GM18909 (cell line): Measurements from ENCODE around the gene IQSEC3.
A peak's percentile ranks its signal among the peaks of the same experiment; 100 is the strongest.
"Not testable (repeated sequence)": the region's sequence is repeated elsewhere in the genome, so short reads cannot be mapped to it uniquely, and the experiment has no call there.

ENCODE experiments used
- ATAC-seq: cut with Tn5 transposase; IDR thresholded peaks from one replicate; pipeline ENCODE4 v1.9.1; 2021; ENCODE audit warnings: mild to moderate bottlenecking; ENCODE audit not compliant: unreplicated experiment, poor library complexity

The IQSEC3 gene

DNA sequence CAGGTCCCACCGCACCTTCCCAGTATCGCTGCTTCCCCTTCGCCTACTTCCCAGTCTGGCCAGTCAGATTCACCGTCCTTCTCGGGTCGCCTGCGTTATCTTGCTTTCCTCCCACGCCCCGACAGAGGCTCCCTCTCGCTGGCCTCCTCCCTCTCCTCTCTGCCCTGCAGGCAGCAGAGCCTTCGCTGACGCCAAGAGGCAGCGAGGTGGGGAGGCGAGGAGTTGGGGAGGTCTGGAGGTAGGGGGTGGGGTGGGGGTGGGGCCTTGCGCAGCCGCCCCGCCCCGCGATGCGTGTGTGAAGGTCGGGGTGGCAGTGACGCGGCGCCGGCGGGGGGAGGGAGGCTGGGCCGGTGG is at the start of gene IQSEC3:
Gene IQSEC3, plus strand, starts transcription at position 340 of the 354 bp plus-strand sequence. CDS start 116 bp downstream, outside the sequence.
- not testable (repeated sequence) for ATAC-seq

DNA sequence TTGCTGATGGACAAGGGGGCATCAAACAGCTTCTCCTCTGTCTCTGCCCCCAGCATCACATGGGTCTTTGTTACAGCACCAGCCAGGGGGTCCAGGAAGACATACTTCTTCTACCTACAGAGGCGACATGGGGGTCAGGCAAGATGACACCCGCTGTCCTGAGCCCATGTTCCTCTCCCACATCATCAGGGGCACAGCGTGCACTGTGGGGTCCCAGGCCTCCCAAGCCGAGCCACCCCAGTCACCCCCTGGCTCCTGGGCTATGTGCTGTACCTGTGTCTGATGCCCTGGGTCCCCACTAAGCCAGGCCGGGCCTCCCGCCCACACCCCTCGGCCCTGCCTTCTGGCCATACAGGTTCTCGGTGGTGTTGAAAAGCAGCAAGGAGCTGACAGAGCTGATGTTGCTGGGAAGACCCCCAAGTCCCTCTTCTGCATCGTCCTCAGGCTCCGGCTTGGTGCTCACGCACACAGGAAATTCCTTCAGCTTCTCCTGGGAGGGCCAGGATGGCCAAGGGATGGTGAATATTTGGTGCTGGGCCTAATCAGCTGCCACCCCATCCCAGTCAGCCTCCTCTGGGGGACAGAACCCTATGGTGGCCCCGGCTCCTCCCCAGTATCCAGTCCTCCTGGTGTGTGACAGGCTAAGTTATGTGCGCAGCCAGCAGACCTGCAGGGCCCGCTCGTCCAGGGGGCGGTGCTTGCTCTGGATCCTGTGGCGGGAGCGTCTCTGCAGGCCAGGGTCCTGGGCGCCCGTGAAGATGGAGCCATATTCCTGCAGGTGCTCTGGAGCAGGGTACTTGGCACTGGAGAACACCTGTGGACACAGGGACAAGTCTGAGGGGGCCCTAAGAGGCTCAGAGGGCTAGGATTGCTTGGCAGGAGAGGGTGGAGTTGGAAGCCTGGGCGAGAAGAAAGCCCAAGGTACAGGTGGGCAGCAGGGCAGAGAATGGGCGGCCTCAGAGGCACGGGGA is 48.9 kb upstream of the IQSEC3 start:
- not testable (repeated sequence) for ATAC-seq

DNA sequence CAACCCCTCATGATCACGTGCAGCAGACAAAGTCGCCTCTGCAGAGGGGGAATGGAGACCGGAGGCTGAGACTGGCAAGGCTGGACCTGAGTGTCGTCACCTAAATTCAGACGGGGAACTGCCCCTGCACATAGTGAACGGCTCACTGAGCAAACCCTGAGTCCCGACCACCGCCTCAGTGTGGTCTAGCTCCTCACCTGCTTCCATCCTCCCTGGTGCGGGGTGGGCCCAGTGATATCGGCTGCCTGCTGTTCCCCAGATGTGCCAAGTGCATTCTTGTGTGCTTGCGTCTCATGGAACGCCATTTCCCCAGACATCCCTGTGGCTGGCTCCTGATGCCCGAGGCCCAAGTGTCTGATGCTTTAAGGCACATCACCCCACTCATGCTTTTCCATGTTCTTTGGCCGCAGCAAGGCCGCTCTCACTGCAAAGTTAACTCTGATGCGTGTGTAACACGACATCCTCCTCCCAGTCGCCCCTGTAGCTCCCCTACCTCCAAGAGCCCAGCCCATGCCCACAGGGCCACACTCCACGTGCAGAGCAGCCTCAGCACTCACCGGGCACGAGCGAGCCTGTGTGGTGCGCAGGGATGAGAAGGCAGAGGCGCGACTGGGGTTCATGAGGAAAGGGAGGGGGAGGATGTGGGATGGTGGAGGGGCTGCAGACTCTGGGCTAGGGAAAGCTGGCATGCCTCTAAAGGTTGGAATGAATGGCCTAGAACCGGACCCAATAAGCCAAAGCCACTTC is 47.6 kb upstream of the IQSEC3 start:
- not testable (repeated sequence) for ATAC-seq

DNA sequence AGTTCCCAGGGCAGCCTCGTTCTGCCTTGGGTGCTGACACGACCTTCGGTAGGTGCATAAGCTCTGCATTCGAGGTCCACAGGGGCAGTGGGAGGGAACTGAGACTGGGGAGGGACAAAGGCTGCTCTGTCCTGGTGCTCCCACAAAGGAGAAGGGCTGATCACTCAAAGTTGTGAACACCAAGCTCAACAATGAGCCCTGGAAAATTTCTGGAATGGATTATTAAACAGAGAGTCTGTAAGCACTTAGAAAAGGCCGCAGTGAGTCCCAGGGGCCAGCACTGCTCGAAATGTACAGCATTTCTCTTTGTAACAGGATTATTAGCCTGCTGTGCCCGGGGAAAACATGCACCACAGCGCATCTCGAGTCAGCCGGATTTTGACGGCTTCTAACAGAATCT is 46.7 kb upstream of the IQSEC3 start:
- not testable (repeated sequence) for ATAC-seq

DNA sequence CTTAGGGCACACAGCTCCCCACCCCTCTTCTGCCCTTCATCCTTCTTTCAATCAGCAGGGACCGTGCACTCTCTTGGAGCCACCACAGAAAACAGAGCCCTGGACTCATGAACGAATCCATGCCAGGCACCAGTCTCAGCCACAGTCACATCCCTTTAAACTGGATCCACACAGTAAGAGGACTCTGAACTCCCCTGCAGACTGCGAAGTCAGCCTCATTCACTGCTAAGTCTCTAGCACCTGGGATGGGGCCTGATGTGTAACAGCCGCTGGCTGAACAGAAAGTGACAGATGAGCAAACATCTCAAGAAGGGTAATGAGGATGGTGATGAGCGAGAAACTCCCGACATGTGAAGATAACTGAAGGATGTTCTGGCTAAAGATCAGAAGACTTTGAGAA is 45.8 kb upstream of the IQSEC3 start:
- ATAC-seq, result peak; percentile 14

DNA sequence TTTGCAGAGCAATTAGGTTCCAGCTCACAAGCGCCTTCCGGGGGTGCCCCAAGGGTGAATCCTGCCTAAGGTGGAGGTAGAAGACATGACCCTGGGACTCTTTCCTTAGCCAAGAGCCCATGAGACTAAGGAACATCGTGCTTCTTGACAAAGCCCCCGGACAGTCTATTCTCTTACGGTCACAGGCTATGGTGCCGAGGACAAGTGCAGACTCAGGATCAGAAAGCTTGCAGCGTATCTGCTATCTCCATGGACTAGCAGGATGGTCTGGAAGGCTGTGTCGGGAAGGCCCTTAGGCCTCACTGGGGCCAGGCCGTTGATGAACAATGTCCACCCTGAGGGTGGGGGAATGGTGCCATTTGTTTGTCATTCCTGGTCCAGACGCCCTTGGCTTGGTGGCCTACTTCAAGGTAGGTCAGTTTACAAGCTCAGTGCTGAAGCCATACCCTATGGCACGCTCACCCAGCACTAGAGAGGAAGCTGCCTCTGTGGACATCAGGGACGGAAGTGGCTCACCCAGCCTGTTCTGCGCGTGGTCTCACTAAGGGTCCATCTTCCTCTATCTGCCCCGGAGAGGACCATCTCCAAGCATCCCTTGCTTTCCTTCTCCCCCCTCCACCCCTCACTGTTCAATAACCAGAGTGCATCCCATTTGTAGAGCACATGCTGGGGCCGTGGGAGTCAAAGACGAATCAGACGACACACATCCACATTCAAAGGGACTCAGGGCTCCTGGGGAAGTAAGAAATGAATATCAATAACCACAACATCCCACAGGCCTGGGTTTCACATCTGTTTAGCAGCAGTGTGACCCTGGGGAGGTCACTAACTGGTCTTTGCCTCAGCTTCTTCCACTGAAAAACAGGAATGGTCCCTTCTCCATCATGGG is 45.0 kb upstream of the IQSEC3 start:
- ATAC-seq, result peak; percentile 54

DNA sequence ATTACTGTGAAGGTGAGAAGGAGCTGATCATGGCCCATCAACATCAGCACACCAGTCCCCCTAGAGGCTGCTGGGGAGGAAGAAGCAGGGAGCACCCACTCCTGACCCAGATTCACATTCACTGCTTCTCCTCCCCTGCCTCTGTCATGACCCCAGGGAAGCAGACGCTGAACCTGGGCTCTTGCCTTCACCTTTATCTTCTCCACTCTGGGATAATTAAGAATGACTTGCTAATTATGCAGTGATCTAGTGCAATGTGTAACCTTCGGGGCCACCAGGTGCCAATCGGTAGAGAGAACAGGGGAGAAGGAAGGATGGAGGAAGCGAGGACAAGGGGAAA is 44.4 kb upstream of the IQSEC3 start:
- ATAC-seq, result peak; percentile 48

DNA sequence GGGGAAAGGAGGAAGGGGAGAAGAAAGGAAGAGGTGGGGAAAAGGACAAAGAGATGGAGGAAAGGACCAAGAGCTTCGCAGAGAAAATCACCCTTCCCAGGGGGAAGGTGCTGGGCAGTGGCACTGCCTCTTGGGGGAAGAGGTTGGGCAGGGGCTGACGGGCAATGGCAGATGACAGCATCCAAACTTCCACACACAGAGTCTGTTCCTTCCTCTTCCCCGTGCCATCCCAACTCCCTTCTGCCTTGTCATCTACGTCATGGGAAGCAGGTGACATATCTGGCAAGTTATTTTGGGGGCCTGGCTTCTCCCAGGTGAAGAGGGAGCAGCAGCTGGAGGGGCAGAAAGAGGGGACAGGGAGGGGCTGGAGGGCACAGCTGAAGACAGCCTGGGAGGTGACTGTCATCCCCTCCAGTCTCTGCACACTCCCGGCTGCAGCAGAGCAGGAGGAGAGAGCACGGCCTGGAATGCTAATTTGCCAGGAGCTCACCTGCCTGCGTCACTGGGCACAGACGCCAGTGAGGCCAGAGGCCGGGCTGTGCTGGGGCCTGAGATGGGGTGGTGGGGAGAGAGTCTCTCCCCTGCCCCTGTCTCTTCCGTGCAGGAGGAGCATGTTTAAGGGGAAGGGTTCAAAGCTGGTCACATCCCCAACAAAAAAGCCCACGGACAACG is 43.9 kb upstream of the IQSEC3 start:
- ATAC-seq, result peak; percentile 8

DNA sequence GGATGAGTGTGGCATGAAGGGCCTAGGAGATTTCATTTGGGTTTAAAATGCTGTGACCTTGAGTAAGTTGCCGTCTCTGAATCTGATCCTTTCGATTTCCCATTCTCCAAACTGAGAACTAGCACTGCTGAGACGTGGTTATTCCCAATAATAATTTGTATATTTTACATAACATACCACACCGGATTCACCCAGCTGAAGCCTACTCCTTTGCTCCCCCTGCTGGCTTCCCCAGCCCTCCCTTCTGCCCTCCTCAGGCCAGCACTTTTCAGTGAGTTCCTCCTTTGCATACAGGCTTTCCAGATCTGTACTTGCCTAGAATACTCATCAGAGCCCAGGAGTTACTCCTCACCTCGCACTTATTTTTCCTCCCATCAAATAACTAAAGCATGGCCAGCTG is 38.7 kb upstream of the IQSEC3 start:
- not testable (repeated sequence) for ATAC-seq

DNA sequence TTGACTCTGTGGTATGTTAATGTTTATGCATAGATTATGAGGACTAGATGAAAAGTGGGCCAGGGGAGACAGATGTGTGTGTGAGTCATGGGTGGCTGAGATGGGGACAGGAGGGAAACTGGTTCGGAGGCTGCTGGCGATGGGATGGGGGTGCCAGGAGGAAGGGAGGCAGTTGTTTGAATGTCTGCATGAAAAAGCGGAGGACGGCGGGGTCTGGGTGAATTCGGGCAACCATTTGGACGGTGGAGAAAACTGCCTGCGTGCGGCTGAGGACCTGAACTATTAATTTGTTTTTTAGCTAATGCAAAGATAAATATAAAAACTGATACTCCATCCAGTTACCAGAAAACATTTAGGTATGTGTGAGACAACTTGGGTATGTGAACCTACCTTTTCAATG is 27.8 kb upstream of the IQSEC3 start:
- not testable (repeated sequence) for ATAC-seq

DNA sequence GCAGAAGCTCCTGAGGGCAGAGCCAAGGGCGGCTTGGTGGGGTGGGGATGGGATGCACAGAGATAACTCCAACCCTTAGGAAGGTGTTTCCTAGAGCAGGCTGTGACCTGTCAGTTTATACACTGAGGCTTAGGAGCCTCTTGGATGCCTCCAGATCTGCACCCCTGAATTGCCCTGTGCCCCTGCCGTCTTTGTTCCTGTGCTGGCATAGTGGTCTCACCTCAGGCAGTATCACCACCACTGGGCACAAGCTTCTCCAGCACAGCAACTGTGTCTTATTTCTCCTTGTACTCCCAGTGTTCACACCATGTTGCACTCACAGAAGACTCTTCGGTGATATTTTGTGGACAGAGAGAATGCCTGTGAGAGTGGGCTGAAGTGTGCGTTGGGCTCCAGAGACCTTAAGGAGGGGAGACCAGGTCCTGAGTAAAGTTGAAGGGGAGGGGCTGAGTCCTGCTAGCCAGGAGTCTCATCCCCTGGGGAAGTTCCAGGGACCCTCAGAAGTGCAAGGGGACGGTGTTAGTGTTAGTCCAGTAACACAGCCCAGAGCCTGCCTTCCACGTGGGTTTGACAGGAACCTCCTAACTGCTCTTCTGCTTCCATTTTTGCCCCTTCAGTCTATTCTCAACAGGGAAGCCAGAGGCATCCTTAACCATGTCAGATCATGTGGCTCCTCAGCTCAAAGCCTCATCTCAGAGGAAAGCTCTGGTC is 26.9 kb upstream of the IQSEC3 start:
- ATAC-seq, result not testable (repeated sequence)

DNA sequence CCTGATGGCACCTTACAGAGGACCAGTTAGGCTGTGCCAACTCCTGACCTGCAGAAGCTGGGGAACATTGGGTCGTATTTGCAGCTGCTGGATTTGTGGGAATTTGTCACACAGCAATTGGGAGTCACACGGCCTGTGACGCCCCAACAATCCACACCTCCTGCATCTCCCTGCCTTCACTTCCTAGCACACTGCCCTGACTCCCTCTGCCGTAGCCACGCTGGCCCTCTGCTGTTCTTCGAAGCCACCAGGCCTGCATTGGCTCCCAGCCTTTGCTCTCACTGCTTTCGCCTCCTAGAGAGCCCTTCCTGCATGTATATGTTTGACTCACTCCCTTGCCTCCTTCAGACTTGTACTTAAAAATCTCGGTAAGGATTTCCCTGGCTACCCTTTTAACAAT is 22.2 kb upstream of the IQSEC3 start:
- ATAC-seq, result not testable (repeated sequence)

DNA sequence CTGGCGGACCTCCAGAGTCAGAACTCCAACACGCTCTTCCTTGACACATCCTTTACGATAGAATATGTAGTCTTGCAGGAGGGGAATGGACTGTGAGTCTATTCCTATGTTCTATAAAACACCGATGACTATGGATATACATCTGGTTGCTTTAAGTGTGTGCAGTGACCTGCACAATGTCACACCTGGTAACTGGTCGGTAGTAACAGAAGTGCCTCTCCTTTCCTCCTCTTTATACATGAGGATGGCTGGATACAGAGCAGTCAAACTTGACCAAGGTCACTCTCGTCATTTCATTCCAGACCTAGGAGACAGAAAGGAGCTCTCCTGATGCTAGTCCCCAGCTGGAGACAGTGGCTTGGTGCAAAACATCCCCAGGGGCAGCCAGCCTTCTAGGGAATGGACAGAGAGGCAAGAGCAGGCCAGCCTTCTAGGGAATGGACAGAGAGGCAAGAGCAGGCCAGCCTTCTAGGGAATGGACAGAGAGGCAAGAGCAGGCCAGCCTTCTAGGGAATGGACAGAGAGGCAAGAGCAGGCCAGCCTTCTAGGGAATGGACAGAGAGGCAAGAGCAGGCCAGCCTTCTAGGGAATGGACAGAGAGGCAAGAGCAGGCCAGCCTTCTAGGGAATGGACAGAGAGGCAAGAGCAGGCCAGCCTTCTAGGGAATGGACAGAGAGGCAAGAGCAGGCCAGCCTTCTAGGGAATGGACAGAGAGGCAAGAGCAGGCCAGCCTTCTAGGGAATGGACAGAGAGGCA is 21.2 kb upstream of the IQSEC3 start:
- not testable (repeated sequence) for ATAC-seq

DNA sequence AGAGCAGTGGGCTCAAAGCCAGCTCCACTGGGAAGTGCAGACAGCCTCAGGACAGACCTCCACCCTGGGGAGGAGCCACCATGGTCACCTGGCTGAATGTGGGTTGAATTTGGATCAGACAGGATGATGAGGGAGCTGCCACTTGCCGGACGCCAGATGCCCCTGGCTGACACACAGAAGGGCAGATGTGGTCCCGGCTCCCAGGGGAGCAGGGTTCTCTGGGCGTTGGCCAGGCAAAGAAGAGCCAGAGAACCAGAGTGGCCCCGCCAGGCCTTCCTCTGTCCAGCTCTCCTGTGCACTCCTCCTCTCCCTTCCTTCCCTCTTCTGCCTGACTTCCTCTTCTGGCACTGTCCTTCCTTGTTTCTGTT is 20.6 kb upstream of the IQSEC3 start:
- ATAC-seq, result not testable (repeated sequence)

DNA sequence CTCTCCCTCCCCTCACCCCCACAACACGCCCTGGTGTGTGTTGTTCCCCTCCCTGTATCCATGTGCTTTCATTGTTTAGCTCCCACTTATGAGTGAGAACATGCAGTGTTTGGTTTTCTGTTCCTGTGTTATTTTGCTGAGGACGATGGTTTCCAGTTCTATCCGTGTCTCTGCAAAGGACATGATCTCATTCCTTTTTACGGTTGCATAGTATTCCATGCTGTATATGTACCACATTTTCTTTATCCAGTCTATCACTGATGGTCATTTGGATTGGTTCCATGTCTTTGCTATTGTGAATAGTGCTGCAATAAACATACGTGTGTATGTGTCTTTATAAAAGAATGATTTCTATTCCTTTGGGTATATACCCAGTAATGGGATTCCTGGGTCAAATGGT is 20.0 kb upstream of the IQSEC3 start:
- ATAC-seq, result not testable (repeated sequence)

DNA sequence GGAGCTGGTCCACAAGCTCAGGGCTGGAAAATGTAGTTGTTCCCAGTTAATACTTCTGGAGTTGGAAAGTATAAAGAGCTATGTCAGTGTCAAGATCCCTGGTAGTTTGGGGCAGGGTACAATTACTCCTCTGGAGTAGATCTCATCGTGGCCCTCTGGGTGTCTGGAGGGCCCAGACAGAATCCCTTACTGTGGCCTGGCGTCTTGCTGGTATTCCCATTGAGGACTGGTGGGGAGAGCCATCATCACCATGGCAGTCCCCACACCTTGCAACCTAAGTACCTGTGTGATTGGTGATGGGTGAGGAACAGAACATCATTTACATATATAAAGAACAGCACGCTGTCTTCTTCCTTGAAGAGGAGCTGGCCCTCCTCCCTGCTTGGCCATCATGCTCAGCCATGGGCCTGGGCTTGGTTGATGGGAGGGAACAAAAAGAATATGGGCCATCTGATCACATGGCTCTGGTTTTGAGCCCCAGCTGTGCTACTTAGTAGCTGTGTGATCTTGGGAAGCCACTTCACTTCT is 18.8 kb upstream of the IQSEC3 start:
- not testable (repeated sequence) for ATAC-seq

DNA sequence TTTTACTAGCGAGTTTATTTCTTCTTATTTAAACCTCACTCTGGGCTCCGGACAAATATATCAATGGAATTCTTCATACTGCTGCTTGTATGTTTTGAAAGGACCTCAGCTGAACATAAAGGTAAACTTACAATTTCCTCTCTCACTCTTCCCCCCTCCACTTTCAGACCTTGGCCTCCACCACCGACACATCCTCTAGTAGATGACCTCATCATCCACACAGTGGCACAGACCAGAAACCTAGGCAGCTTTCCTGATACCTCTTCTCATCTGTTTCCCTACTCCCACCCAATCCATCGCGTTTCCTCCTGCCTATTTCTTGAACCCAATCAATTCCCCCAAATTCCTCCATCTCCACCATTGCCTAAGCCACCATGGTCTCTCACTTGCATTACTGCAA is 17.4 kb upstream of the IQSEC3 start:
- not testable (repeated sequence) for ATAC-seq

DNA sequence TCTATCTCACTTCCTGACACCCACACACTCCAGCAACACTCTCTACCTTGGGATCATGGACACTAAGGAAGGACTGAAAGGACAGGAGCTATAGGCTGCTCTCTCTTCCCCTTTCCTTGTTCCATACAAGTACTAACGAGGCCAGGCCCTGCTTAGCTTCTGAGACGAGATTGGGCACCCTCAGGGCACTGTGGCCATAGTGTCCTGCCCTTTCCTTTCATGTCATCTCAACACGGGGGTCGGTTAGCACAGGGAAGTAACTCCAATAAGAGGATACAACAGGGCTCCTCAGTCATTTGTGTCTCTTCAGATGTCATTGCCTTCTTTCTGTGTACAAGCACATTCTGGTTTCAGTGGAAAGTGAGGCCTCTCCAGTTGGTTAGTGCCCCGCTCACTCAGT is 15.5 kb upstream of the IQSEC3 start:
- ATAC-seq, result not testable (repeated sequence)
